Aortic smooth muscle cell (primary cell): ENCODE measurements around the gene PPP1R1B. TPM values are rescaled to one million over a fixed set of nuclear protein-coding genes. Genes with fewer than 3 reads are reported as not detected.

Experiments
- total RNA-seq: library from RNA; depleted of rRNA; stranded (reverse); fragments of >200 nt; gene quantifications from 2 replicates; pipeline ENCODE4 v1.2.3, GENCODE V29; 2014

Gene PPP1R1B
- 0.25 and 3.4 TPM in 2 replicates for total RNA-seq

GRCh38 chr17:39626171-39627046 lies at the start of gene PPP1R1B:
Gene PPP1R1B, plus strand, starts transcription at chr17:39626952. Its CDS starts 441 bp downstream, at chr17:39627393.

DNA sequence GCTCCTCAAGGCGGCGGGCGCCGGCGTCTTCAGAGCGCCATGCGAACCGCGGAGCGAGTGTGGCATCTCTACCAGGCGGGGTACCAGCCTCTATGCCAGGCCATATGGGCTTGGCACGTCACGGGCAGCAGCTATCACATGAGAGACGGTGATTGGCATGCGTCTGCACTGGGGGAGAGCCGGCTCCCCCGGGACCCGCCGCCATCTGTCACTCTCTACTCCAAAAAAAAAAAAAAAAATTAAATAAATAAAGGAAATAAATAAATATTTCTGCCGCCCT lies 19.0 kb upstream of the PPP1R1B start, which contains the start of gene NEUROD2:
TSS of gene NEUROD2 (minus strand) at position 70 of the 280 bp plus-strand sequence. CDS start 1,321 bp downstream, outside the sequence.

DNA sequence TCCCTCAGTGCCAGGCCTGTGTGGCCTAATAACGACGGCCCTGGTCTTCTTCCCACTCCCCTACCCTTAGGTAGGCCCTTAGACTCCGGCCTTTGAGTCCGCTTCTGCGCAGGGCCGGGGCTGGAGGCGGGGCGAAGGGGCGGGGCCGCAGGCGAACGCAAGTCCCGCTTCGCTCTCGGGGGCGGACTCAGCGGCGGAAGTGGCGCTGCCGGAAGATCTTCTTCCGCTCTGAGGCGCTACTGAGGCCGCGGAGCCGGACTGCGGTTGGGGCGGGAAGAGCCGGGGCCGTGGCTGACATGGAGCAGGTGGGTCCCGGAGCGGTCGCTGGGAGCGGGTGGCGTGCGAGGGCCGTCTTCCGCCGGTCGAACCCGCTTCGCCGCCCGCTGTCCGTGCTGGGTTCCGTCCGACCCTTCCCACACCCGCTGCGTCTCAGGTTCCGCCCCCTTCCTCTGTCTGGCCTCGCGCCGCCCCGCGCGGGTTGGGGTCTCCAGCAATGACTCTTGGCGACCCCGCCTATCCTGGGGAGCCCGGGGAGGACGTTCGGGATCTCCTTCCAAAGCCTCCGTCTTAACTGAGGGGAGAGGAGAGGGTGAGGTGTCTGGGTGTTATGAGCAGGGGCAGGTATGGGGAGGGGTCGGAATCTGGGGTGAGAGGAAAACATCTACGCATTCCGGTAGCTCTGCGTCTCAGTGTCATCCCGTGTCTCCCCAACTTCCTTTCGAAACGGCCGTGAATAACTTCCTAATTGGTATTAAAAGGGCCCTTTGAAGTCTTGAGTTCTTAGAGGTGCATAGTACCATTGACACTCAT lies 10.4 kb downstream of the PPP1R1B start, which contains the start of gene STARD3:
TSS of gene STARD3 (plus strand) at position 218 of the 810 bp plus-strand sequence. CDS start 16,388 bp downstream, outside the sequence.

GRCh38 chr17:39664581-39665561 lies 38.1 kb downstream of the PPP1R1B start, which contains the start of gene TCAP:
Gene TCAP, plus strand, starts transcription at chr17:39665349. Its CDS starts 11 bp downstream, at chr17:39665360.

GRCh38 chr17:39667945-39668924 lies 41.5 kb downstream of the PPP1R1B start, which contains the start of gene PNMT:
Gene PNMT, plus strand, starts transcription at chr17:39668453. Its CDS starts 23 bp downstream, at chr17:39668476.

Other genes starting within 250 kb of the PPP1R1B start
- 10.6 and 13.6 TPM in 2 replicates for gene FBXL20, start 225.3 kb upstream of the PPP1R1B start, total RNA-seq
- 18.7 and 19.0 TPM in 2 replicates for gene MED1, start 175.7 kb upstream of the PPP1R1B start, total RNA-seq
- 22.7 and 24.4 TPM in 2 replicates for gene CDK12, start 165.5 kb upstream of the PPP1R1B start, total RNA-seq
- not detected in 2 replicates for gene NEUROD2, start 19.0 kb upstream of the PPP1R1B start, total RNA-seq
- gene STARD3, start 10.2 kb downstream of the PPP1R1B start, total RNA-seq, result 21.4 and 23.8 TPM in 2 replicates
- gene TCAP, start 38.4 kb downstream of the PPP1R1B start, total RNA-seq, result 0.37 and 0.40 TPM in 2 replicates
- gene PNMT, start 41.5 kb downstream of the PPP1R1B start, total RNA-seq, result not detected in 2 replicates
- 11.9 and 12.4 TPM in 2 replicates for gene PGAP3, start 61.1 kb downstream of the PPP1R1B start, total RNA-seq
- 28.9 and 46.1 TPM in 2 replicates for gene ERBB2, start 73.1 kb downstream of the PPP1R1B start, total RNA-seq
- gene MIEN1, start 103.6 kb downstream of the PPP1R1B start, total RNA-seq, result 20.5 and 21.4 TPM in 2 replicates
- gene GRB7, start 111.0 kb downstream of the PPP1R1B start, total RNA-seq, result 0.50 and 1.5 TPM in 2 replicates
- not detected in 2 replicates for gene IKZF3, start 237.4 kb downstream of the PPP1R1B start, total RNA-seq
- gene ZPBP2, start 241.2 kb downstream of the PPP1R1B start, total RNA-seq, result not detected in 2 replicates